ENCODE results near the gene TAMALIN.

GRCh38 chr12:52053536-52054209 is 46.9 kb downstream of the TAMALIN start:
- TF ChIP-seq TAF1 (IDR thresholded peaks at IDR 0.05; ENCODE audit: borderline replicate concordance, insufficient read depth, low read length) (no peak), REST (IDR thresholded peaks at IDR 0.05; ENCODE audit: insufficient read depth in 1 of 2, low read depth in 2 of 2, low read length in 2 of 2) (no peak)
